Tibial nerve (tissue), 3 donors: ENCODE results near the gene SEC63.

ENCODE experiments used
- CTCF ChIP-seq, 5 experiments: fragments of 200-600 bp in 3 of 5; fragments of 450-650 bp in 2 of 5; sonication (generic) in 3 of 5; IDR thresholded peaks; one replicate each; pipeline ENCODE4 v1.5.1; 2016 to 2019; ENCODE audit warnings: antibody characterized with exemption in 5 of 5, mild to moderate bottlenecking in 3 of 5, moderate library complexity in 2 of 5
- POLR2A ChIP-seq, 2 donors: fragments of 450-650 bp; IDR thresholded peaks; one replicate each; pipeline ENCODE4 v1.6.1; 2017; ENCODE audit warnings: antibody characterized with exemption in 2 of 2, mild to moderate bottlenecking in 2 of 2, moderate library complexity in 2 of 2

DNA sequence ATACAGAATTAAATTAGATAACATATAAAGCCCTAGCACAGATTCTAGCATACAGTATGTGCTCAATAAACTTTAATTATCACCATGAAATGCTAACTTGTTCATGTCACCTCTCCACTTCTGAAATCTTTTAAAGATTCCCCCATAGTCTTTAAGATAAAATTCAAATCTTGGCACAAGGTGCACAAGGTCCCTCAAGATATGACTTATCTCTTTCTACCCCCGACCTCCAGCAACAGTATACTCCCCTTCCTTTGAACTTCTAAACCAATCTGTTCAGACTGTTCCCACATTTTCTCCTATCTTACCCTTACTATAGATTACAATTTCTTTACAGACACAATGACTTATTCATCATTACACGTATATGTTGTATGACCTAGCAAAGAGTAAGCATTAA lies 29.0 kb downstream of the SEC63 start:
- TF ChIP-seq CTCF (IDR thresholded peaks at IDR 0.05) (no peak), POLR2A (IDR thresholded peaks at IDR 0.05) (no peak)
